NB4 (cell line): Measurements from ENCODE around the gene APOL4.
A peak's percentile ranks its signal among the peaks of the same experiment; 100 is the strongest.
"Not testable (repeated sequence)": the region's sequence is repeated elsewhere in the genome, so short reads cannot be mapped to it uniquely, and the experiment has no call there.

Source experiments
- DNase-seq: peaks from one replicate; pipeline ENCODE4 v3.0.0; 2010; ENCODE audit warnings: low read depth
- H3K4me3 ChIP-seq: one replicate; pipeline ENCODE4 v1.5.1; 2011; ENCODE audit warnings: mild to moderate bottlenecking, low read depth, low read length, moderate library complexity
- CTCF ChIP-seq: IDR thresholded peaks from one replicate; pipeline ENCODE4 v1.5.1; 2012; ENCODE audit warnings: low read depth, low read length
- MAX ChIP-seq: IDR thresholded peaks from 2 replicates; pipeline ENCODE4 v1.6.1; 2011; ENCODE audit warnings: low read depth, low read length
- MYC ChIP-seq: IDR thresholded peaks from 2 replicates; pipeline ENCODE4 v1.6.1; 2011; ENCODE audit warnings: low read depth, low read length
- POLR2A ChIP-seq: IDR thresholded peaks from 2 replicates; pipeline ENCODE4 v1.6.1; 2011; ENCODE audit warnings: mild to moderate bottlenecking; ENCODE audit not compliant: insufficient read length; ENCODE audit errors: extremely low read depth

The APOL4 gene

GRCh38 chr22:36164621-36165020, 37.0 kb downstream of the APOL4 start:
- H3K4me3 ChIP-seq = no peak overlapping the region
- TF ChIP-seq MYC = no peak
- TF ChIP-seq POLR2A = no peak
- TF ChIP-seq CTCF = no peak
- TF ChIP-seq MAX = no peak
- DNase-seq = peak; percentile 10

GRCh38 chr22:36163497-36163896, 38.1 kb downstream of the APOL4 start:
- no peak overlapping the region for H3K4me3 ChIP-seq
- TF ChIP-seq MYC (no peak), POLR2A (no peak), CTCF (no peak), MAX (no peak)
- DNase-seq = no peak

GRCh38 chr22:36162127-36163034, 39.2 kb downstream of the APOL4 start:
- H3K4me3 ChIP-seq = no peak overlapping the region
- TF ChIP-seq MAX (no peak), MYC (no peak), POLR2A (no peak), CTCF (no peak)
- peak; percentile 23 for DNase-seq

- not testable (repeated sequence) for H3K4me3 ChIP-seq
These were observed 39.8 kb downstream of the APOL4 start for GRCh38 chr22:36161793-36162126.

GRCh38 chr22:36160499-36160942, 41.1 kb downstream of the APOL4 start, which contains the start of gene APOL3:
TSS of gene APOL3 (minus strand) at chr22:36160755. CDS start at chr22:36149055, 11,700 bp downstream.
- TF ChIP-seq MYC (no peak), CTCF (no peak), POLR2A (no peak), MAX (no peak)
- H3K4me3 ChIP-seq = no peak within 1 kb of the TSS

More at GRCh38 chr22:36161793-36162126, 39.8 kb downstream of the APOL4 start:
- DNase-seq = not testable (repeated sequence)

GRCh38 chr22:36156515-36157419, 44.8 kb downstream of the APOL4 start:
- TF ChIP-seq CTCF (no peak), POLR2A (no peak), MAX (no peak)
- peak; percentile 37 for DNase-seq
- no peak overlapping the region for H3K4me3 ChIP-seq

More at GRCh38 chr22:36160499-36160942, 41.1 kb downstream of the APOL4 start, which contains the start of gene APOL3:
- DNase-seq = no peak
